Brain microvascular endothelial cell (primary cell): ENCODE data around the gene CYP4F2.
"Not testable (repeated sequence)": the region's sequence is repeated elsewhere in the genome, so short reads cannot be mapped to it uniquely, and the experiment has no call there.

Experiments
- DNase-seq: peaks from one replicate; pipeline ENCODE4 v3.0.0-alpha.2; 2020
- H3K27ac ChIP-seq: fragments of 250-450 bp; sonication (Bioruptor Pico); 2 replicates; pipeline ENCODE4 v1.5.1; 2020; ENCODE audit warnings: mild to moderate bottlenecking, moderate library complexity
- H3K27me3 ChIP-seq: fragments of 250-450 bp; sonication (Bioruptor Pico); replicated peaks from 2 replicates; pipeline ENCODE4 v1.5.1; 2020; ENCODE audit warnings: mild to moderate bottlenecking
- H3K36me3 ChIP-seq: fragments of 250-450 bp; sonication (Bioruptor Pico); replicated peaks from 2 replicates; pipeline ENCODE4 v1.5.1; 2020; ENCODE audit warnings: mild to moderate bottlenecking
- H3K4me3 ChIP-seq: 2 replicates; pipeline ENCODE4 v1.5.1; 2011; ENCODE audit warnings: low read depth, mild to moderate bottlenecking, control low read depth, low read length, moderate library complexity
- CTCF ChIP-seq: IDR thresholded peaks from 2 replicates; pipeline ENCODE4 v1.5.1; 2011; ENCODE audit warnings: low read depth, mild to moderate bottlenecking, moderate library complexity, low read length, control low read depth, inconsistent platforms; ENCODE audit errors: missing control alignments
- in situ Hi-C: cut with HindIII; loops from 2 replicates; pipeline ENCODE4 v1.10.0; 2017; ENCODE audit warnings: low sequenced_read_pairs, low pct_ligation_motif_present

Gene CYP4F2

GRCh38 chr19:15935167-15935702 lies 37.4 kb upstream of the CYP4F2 start:
- no peak overlapping the region for H3K4me3 ChIP-seq
- H3K36me3 ChIP-seq, result no peaks in the 10 kb centered on the region
- in situ Hi-C loops, result no loop called here
- H3K27me3 ChIP-seq, result peaks cover 3% of the 10 kb centered on the region
- TF ChIP-seq CTCF, result no peak
- DNase-seq, result no peak
- no peak overlapping the region for H3K27ac ChIP-seq

GRCh38 chr19:15934332-15935078 lies 36.6 kb upstream of the CYP4F2 start, which contains the start of gene CYP4F11:
Gene CYP4F11 (minus strand): TSS chr19:15934529. CDS start chr19:15934408, 121 bp downstream.
- in situ Hi-C loops, result no loop called here
- no peak within 1 kb of the TSS for H3K4me3 ChIP-seq
- peaks cover 3% of the 10 kb centered on the region for H3K27me3 ChIP-seq
- no peak within 1 kb of the TSS for H3K27ac ChIP-seq
- TF ChIP-seq CTCF, result no peak
- no peak for DNase-seq
- H3K36me3 ChIP-seq, result no peaks in the 10 kb centered on the region

GRCh38 chr19:15933761-15934331 lies 36.0 kb upstream of the CYP4F2 start:
- in situ Hi-C loops, H3K27me3 ChIP-seq: not testable (repeated sequence)

GRCh38 chr19:15928321-15928720 lies 30.4 kb upstream of the CYP4F2 start:
- no peak overlapping the region for H3K4me3 ChIP-seq
- no peaks in the 10 kb centered on the region for H3K27me3 ChIP-seq
- TF ChIP-seq CTCF, result no peak
- in situ Hi-C loops, result no loop called here
- H3K27ac ChIP-seq, result no peak overlapping the region
- H3K36me3 ChIP-seq, result no peaks in the 10 kb centered on the region
- DNase-seq, result no peak

More at GRCh38 chr19:15933761-15934331, 36.0 kb upstream of the CYP4F2 start:
- not testable (repeated sequence) for H3K36me3 ChIP-seq, DNase-seq, H3K27ac ChIP-seq, H3K4me3 ChIP-seq

GRCh38 chr19:15926484-15926883 lies 28.6 kb upstream of the CYP4F2 start:
- Histone ChIP-seq H3K27ac (no peak overlapping the region), H3K27me3 (no peaks in the 10 kb centered on the region), H3K4me3 (no peak overlapping the region), H3K36me3 (no peaks in the 10 kb centered on the region)
- in situ Hi-C loops, result no loop called here
- DNase-seq, result no peak
- TF ChIP-seq CTCF, result no peak

GRCh38 chr19:15923702-15924101 lies 25.8 kb upstream of the CYP4F2 start:
- in situ Hi-C loops, result no loop called here
- Histone ChIP-seq H3K27ac (no peak overlapping the region), H3K4me3 (no peak overlapping the region), H3K36me3 (no peaks in the 10 kb centered on the region), H3K27me3 (no peaks in the 10 kb centered on the region)
- TF ChIP-seq CTCF, result no peak
- no peak for DNase-seq
